HEK293 (cell line): ENCODE data around the gene METTL17.

ENCODE experiments used
- CTCF ChIA-PET: fragments of 350-600 bp; formaldehyde crosslinking; extraction: SDS; loops from one replicate; lab custom pipeline; 2021; ENCODE audit warnings: antibody characterized with exemption; lab: Yijun Ruan, JAX
- POLR2A ChIA-PET: fragments of 300-600 bp; formaldehyde crosslinking; extraction: SDS; loops from one replicate; lab custom pipeline; 2020; ENCODE audit warnings: antibody characterized with exemption, inconsistent platforms; lab: Yijun Ruan, JAX
- H3K27ac ChIP-seq: fragments of 200-500 bp; sonication (Bioruptor generic); 2 replicates; pipeline ENCODE4 v1.5.1; 2014; ENCODE audit warnings: low read depth, low read length, control low read depth, inconsistent platforms; ENCODE audit errors: extremely low read depth
- H3K36me3 ChIP-seq, 2 experiments: fragments of 200-500 bp in 1 of 2; sonication (Bioruptor generic) in 1 of 2; 1 replicate in 1 of 2; 2 replicates in 1 of 2; pipeline ENCODE4 v1.5.1; 2014 to 2017; ENCODE audit warnings: inconsistent platforms in 2 of 2, low read length in 2 of 2; ENCODE audit not compliant: control insufficient read depth in 2 of 2, insufficient read depth in 1 of 2
- H3K4me1 ChIP-seq: fragments of 200-500 bp; sonication (Bioruptor generic); 2 replicates; pipeline ENCODE4 v1.5.1; 2014; ENCODE audit warnings: mild to moderate bottlenecking, low read length, inconsistent platforms; ENCODE audit not compliant: control insufficient read depth, insufficient read depth
- H3K4me3 ChIP-seq: 2 replicates; pipeline ENCODE4 v1.5.1; 2011; ENCODE audit warnings: low read depth, mild to moderate bottlenecking, control low read depth, low read length, moderate library complexity
- H3K9me3 ChIP-seq: fragments of 200-500 bp; sonication (Bioruptor generic); 2 replicates; pipeline ENCODE4 v1.5.1; 2014; ENCODE audit warnings: low read depth, low read length, inconsistent platforms; ENCODE audit not compliant: control insufficient read depth, insufficient read depth
- EGR2 ChIP-seq: fragments of 450-650 bp; formaldehyde crosslinking; IDR thresholded peaks from 2 replicates; pipeline ENCODE4 v1.5.1; 2016; ENCODE audit warnings: low read depth, missing biosample characterization, missing genetic modification characterization
- OVOL3 ChIP-seq: fragments of 450-650 bp; formaldehyde crosslinking; IDR thresholded peaks from 2 replicates; pipeline ENCODE4 v1.5.1; 2016; ENCODE audit warnings: missing biosample characterization, missing genetic modification characterization
- TSHZ1 ChIP-seq: fragments of 450-650 bp; formaldehyde crosslinking; IDR thresholded peaks from 2 replicates; pipeline ENCODE4 v1.5.1; 2016; ENCODE audit warnings: missing biosample characterization, missing genetic modification characterization, borderline replicate concordance
- ZBTB6 ChIP-seq: fragments of 450-650 bp; formaldehyde crosslinking; IDR thresholded peaks from 2 replicates; pipeline ENCODE4 v1.5.1; 2017; ENCODE audit warnings: missing biosample characterization, missing genetic modification characterization
- ZFHX2 ChIP-seq: fragments of 450-650 bp; formaldehyde crosslinking; conservative IDR thresholded peaks from 2 replicates; pipeline ENCODE4 v1.5.1; 2016; ENCODE audit warnings: missing biosample characterization, missing genetic modification characterization
- ZNF133 ChIP-seq: fragments of 450-650 bp; formaldehyde crosslinking; IDR thresholded peaks from 2 replicates; pipeline ENCODE4 v1.5.1; 2016; ENCODE audit warnings: missing biosample characterization, missing genetic modification characterization
- ZNF146 ChIP-seq: fragments of 450-650 bp; formaldehyde crosslinking; IDR thresholded peaks from 2 replicates; pipeline ENCODE4 v1.5.1; 2016; ENCODE audit warnings: missing biosample characterization, missing genetic modification characterization
- ZNF169 ChIP-seq: fragments of 450-650 bp; formaldehyde crosslinking; IDR thresholded peaks from 2 replicates; pipeline ENCODE4 v1.5.1; 2016; ENCODE audit warnings: missing biosample characterization, missing genetic modification characterization
- ZNF2 ChIP-seq: fragments of 450-650 bp; formaldehyde crosslinking; IDR thresholded peaks from 2 replicates; pipeline ENCODE4 v1.5.1; 2016; ENCODE audit warnings: missing biosample characterization, missing genetic modification characterization
- ZNF211 ChIP-seq: fragments of 450-650 bp; formaldehyde crosslinking; IDR thresholded peaks from 2 replicates; pipeline ENCODE4 v1.5.1; 2016; ENCODE audit warnings: low read depth, missing biosample characterization, missing genetic modification characterization
- ZNF248 ChIP-seq: fragments of 450-650 bp; formaldehyde crosslinking; IDR thresholded peaks from 2 replicates; pipeline ENCODE4 v1.5.1; 2017; ENCODE audit warnings: missing biosample characterization, missing genetic modification characterization
- ZNF302 ChIP-seq: fragments of 450-650 bp; formaldehyde crosslinking; IDR thresholded peaks from 2 replicates; pipeline ENCODE4 v1.5.1; 2016; ENCODE audit warnings: missing biosample characterization, missing genetic modification characterization, low read depth
- ZNF311 ChIP-seq: fragments of 450-650 bp; formaldehyde crosslinking; IDR thresholded peaks from 2 replicates; pipeline ENCODE4 v1.5.1; 2017; ENCODE audit warnings: missing biosample characterization, missing genetic modification characterization, borderline replicate concordance
- ZNF404 ChIP-seq: fragments of 450-650 bp; formaldehyde crosslinking; IDR thresholded peaks from 2 replicates; pipeline ENCODE4 v1.5.1; 2017; ENCODE audit warnings: missing biosample characterization, missing genetic modification characterization
- ZNF48 ChIP-seq: fragments of 450-650 bp; formaldehyde crosslinking; IDR thresholded peaks from 2 replicates; pipeline ENCODE4 v1.5.1; 2016; ENCODE audit warnings: missing biosample characterization, missing genetic modification characterization
- ZNF639 ChIP-seq: fragments of 450-650 bp; formaldehyde crosslinking; IDR thresholded peaks from 2 replicates; pipeline ENCODE4 v1.5.1; 2016; ENCODE audit warnings: missing biosample characterization, missing genetic modification characterization
- ZNF692 ChIP-seq: fragments of 450-650 bp; formaldehyde crosslinking; IDR thresholded peaks from 2 replicates; pipeline ENCODE4 v1.5.1; 2016; ENCODE audit warnings: missing biosample characterization, missing genetic modification characterization
- ZNF76 ChIP-seq: fragments of 450-650 bp; formaldehyde crosslinking; IDR thresholded peaks from 2 replicates; pipeline ENCODE4; 2016; ENCODE audit warnings: low read depth, missing biosample characterization, missing genetic modification characterization, borderline replicate concordance
- ZNF776 ChIP-seq: fragments of 450-650 bp; formaldehyde crosslinking; IDR thresholded peaks from 2 replicates; pipeline ENCODE4 v1.5.0; 2017; ENCODE audit warnings: missing biosample characterization, missing genetic modification characterization, borderline replicate concordance
- ZSCAN4 ChIP-seq: fragments of 450-650 bp; formaldehyde crosslinking; IDR thresholded peaks from 2 replicates; pipeline ENCODE4 v1.5.1; 2017; ENCODE audit warnings: missing biosample characterization, missing genetic modification characterization

METTL17 gene

GRCh38 chr14:21019366-21019765 lies 29.6 kb downstream of the METTL17 start:
- Histone ChIP-seq H3K4me3 (no peak overlapping the region), H3K36me3 (peaks cover 0 to 51% of the 10 kb centered on the region in 2 experiments; a peak in 2 of 3 replicates), H3K27ac (no peak overlapping the region), H3K9me3 (no peaks in the 10 kb centered on the region), H3K4me1 (peaks cover 2% of the 10 kb centered on the region; the same call in 1 of the 2 replicates)
- ChIA-PET POLR2A (interaction anchor here (1.0 kb wide), 1 partner anchor 14 kb away, joined by 3 read pairs; no protein-coding TSS in a partner anchor), CTCF (interaction anchor here (0.6 to 7.4 kb wide), 8 partner anchors 21 to 168 kb away, joined by 3 to 136 read pairs (median 3); no protein-coding TSS in a partner anchor)
- TF ChIP-seq ZNF2 (no peak), TSHZ1 (tag by site-specific recombination) (no peak), ZNF169 (no peak), ZFHX2 (tag by site-specific recombination) (peak; percentile 53), EGR2 (tag by site-specific recombination) (peak; percentile 44; the same call in 1 of the 2 replicates), ZSCAN4 (tag by site-specific recombination) (no peak), ZNF76 (no peak)

GRCh38 chr14:21020977-21021545 lies 31.3 kb downstream of the METTL17 start:
- CTCF ChIA-PET: interaction anchor here (0.6 to 3.0 kb wide), 5 partner anchors 11 to 71 kb away, joined by 3 to 18 read pairs (median 6); no protein-coding TSS in a partner anchor
- TF ChIP-seq ZNF211 (tag by site-specific recombination): no peak
- TF ChIP-seq ZNF146 (tag by site-specific recombination): no peak
- no peak for TF ChIP-seq ZBTB6 (tag by site-specific recombination)
- no peak for TF ChIP-seq ZNF248 (tag by site-specific recombination)
- no peak for TF ChIP-seq ZNF133
- TF ChIP-seq ZNF48 (tag by site-specific recombination): no peak
- no peak for TF ChIP-seq EGR2 (tag by site-specific recombination)
- no peak for TF ChIP-seq ZNF311 (tag by site-specific recombination)
- no peak for TF ChIP-seq ZNF692 (tag by site-specific recombination)
- TF ChIP-seq ZNF404 (tag by site-specific recombination): no peak
- no peak for TF ChIP-seq ZNF639
- no peak for TF ChIP-seq ZFHX2 (tag by site-specific recombination)
- TF ChIP-seq OVOL3 (tag by site-specific recombination): no peak
- TF ChIP-seq ZNF302 (tag by site-specific recombination): no peak
- no peak for TF ChIP-seq ZNF776 (tag by site-specific recombination)
- POLR2A ChIA-PET: interaction anchor here (1.2 kb wide), 1 partner anchor 22 kb away, joined by 3 read pairs; the partner anchor contains the start of gene SLC39A2

More at GRCh38 chr14:21020977-21021545, 31.3 kb downstream of the METTL17 start:
- H3K9me3 ChIP-seq: no peaks in the 10 kb centered on the region
- H3K36me3 ChIP-seq: peaks cover 0 to 51% of the 10 kb centered on the region in 2 experiments; a peak in 2 of 3 replicates
- H3K27ac ChIP-seq: no peak overlapping the region
- peaks cover 5% of the 10 kb centered on the region; the same call in 1 of the 2 replicates for H3K4me1 ChIP-seq
- H3K4me3 ChIP-seq: no peak overlapping the region
